PC-9 (cell line): ENCODE results near the gene CHSY1. TPM values are rescaled to one million over a fixed set of nuclear protein-coding genes. Genes with fewer than 3 reads are reported as not detected.

Source experiments
- BruUV-seq: library from RNA; stranded (reverse); fragments of 400-500 nt; replicated peaks from 2 replicates; lab custom pipeline; 2021; lab: Mats Ljungman, UMichigan
- CTCF ChIA-PET: fragments of 300-600 bp; sonication (Branson Sonifier 250); formaldehyde crosslinking; loops from one replicate; lab custom pipeline; 2022; ENCODE audit warnings: antibody characterized with exemption; lab: Charles Lee
- POLR2A ChIA-PET: fragments of 300-600 bp; sonication (Branson Sonifier 250); formaldehyde crosslinking; loops from one replicate; lab custom pipeline; 2022; ENCODE audit warnings: antibody characterized with exemption; ENCODE audit not compliant: unreplicated experiment; lab: Charles Lee
- DNase-seq, 2 experiments: peaks; one replicate each; pipeline versions ENCODE4 v3.0.0 to v3.0.0-alpha.2; 2015 to 2022; ENCODE audit warnings: mixed read lengths in 1 of 2
- H2AFZ ChIP-seq: fragments of 200-600 bp; sonication (generic); 2 replicates; pipeline ENCODE4 v1.8.1; 2017; ENCODE audit warnings: antibody characterized with exemption
- H3F3A ChIP-seq: fragments of 200-600 bp; sonication (generic); 2 replicates; pipeline ENCODE4 v1.8.1; 2017; ENCODE audit warnings: antibody characterized with exemption, mild to moderate bottlenecking, low read depth; ENCODE audit not compliant: insufficient read depth
- H3K27ac ChIP-seq: fragments of 200-600 bp; sonication (generic); 2 replicates; pipeline ENCODE4 v1.6.1; 2016; ENCODE audit warnings: mixed run types
- H3K27me3 ChIP-seq: fragments of 200-600 bp; sonication (generic); 2 replicates; pipeline ENCODE4 v1.6.1; 2016; ENCODE audit warnings: low read depth, mixed run types; ENCODE audit not compliant: insufficient read depth
- H3K36me3 ChIP-seq: fragments of 200-600 bp; sonication (generic); 2 replicates; pipeline ENCODE4 v1.6.1; 2016; ENCODE audit warnings: low read depth, mixed run types
- H3K4me1 ChIP-seq: fragments of 200-600 bp; sonication (generic); replicated peaks from 2 replicates; pipeline ENCODE4 v1.6.1; 2016; ENCODE audit warnings: mixed run types; ENCODE audit not compliant: insufficient read depth
- H3K4me2 ChIP-seq: fragments of 200-600 bp; sonication (generic); 2 replicates; pipeline ENCODE4 v1.6.1; 2017; ENCODE audit warnings: mixed run types
- H3K4me3 ChIP-seq: fragments of 200-600 bp; sonication (generic); 2 replicates; pipeline ENCODE4 v1.6.1; 2016; ENCODE audit warnings: mixed run types
- H3K79me2 ChIP-seq: fragments of 200-600 bp; sonication (generic); 2 replicates; pipeline ENCODE4 v1.6.1; 2017; ENCODE audit warnings: low read depth, mixed run types
- H3K9me2 ChIP-seq: fragments of 200-600 bp; sonication (generic); 2 replicates; pipeline ENCODE4 v1.8.1; 2017; ENCODE audit warnings: mild to moderate bottlenecking; ENCODE audit not compliant: insufficient read depth
- H3K9me3 ChIP-seq: fragments of 200-600 bp; sonication (generic); 2 replicates; pipeline ENCODE4 v1.8.1; 2016; ENCODE audit warnings: low read depth; ENCODE audit not compliant: insufficient read depth
- H4K20me1 ChIP-seq: fragments of 200-600 bp; sonication (generic); 2 replicates; pipeline ENCODE4 v1.8.1; 2017; ENCODE audit not compliant: insufficient read depth
- CTCF ChIP-seq: fragments of 200-600 bp; sonication (generic); conservative IDR thresholded peaks from 2 replicates; pipeline ENCODE4 v1.6.1; 2017; ENCODE audit warnings: mixed run types, antibody characterized with exemption, mild to moderate bottlenecking, moderate library complexity
- EZH2 ChIP-seq: fragments of 200-600 bp; sonication (generic); IDR thresholded peaks from 2 replicates; pipeline ENCODE4 v1.8.0; 2017; ENCODE audit warnings: antibody characterized with exemption, low read depth
- intact Hi-C: fragments of 100-400 bp; cut with micrococcal nuclease; formaldehyde crosslinking; loops from one replicate; pipeline ENCODE4 v1.10.0; 2022; ENCODE audit not compliant: unreplicated experiment
- total RNA-seq: library from RNA; stranded (reverse); gene quantifications from 2 replicates; pipeline ENCODE4 v1.2.3, GENCODE V29; 2021

The CHSY1 gene
- total RNA-seq, 1 experiment from 2014 or later: 10.7 TPM

DNA sequence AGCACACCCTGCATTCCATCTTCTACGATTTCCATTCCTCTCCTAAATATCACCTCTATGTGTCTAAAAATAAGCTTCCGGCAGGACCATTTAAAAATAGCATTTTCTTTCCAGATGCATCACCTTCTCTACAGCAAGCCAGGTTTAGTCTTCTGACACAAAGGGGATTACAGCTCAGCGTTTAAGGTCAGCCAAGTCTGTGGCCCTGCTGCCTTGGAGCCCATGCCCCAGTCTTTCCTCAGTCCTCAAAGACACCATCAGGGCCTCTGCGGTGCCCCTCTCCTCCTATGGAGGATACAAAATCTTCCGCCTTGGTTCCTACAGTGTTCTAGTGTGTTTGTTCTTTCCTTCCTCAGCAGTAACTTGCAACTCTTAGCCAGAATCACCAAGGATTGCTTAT is 21.7 kb upstream of the CHSY1 start:
- DNase-seq: no peak
- no peak overlapping the region for H2AFZ ChIP-seq
- BruUV-seq: no TSS peak
- peaks cover 18% of the 10 kb centered on the region for H3K4me1 ChIP-seq
- no peak for TF ChIP-seq EZH2
- no peak for TF ChIP-seq CTCF
- no peaks in the 10 kb centered on the region for H3K27me3 ChIP-seq
- peaks cover 24% of the 10 kb centered on the region for H3K79me2 ChIP-seq
- H3K9me2 ChIP-seq: no peaks in the 10 kb centered on the region
- POLR2A ChIA-PET: interaction anchor here (0.5 kb wide), 1 partner anchor 8 kb away, joined by 3 read pairs; no protein-coding TSS in a partner anchor
- H3K4me2 ChIP-seq: no peak overlapping the region
- peaks cover 14% of the 10 kb centered on the region for H4K20me1 ChIP-seq
- CTCF ChIA-PET: no interaction called here
- peaks cover 22% of the 10 kb centered on the region; the same call in 1 of the 2 replicates for H3F3A ChIP-seq
- H3K4me3 ChIP-seq: no peak overlapping the region
- intact Hi-C loops: no loop called here
- H3K36me3 ChIP-seq: peaks cover 29% of the 10 kb centered on the region
- H3K9me3 ChIP-seq: no peaks in the 10 kb centered on the region
- H3K27ac ChIP-seq: no peak overlapping the region

GRCh38 chr15:101272584-101272983 is 20.7 kb upstream of the CHSY1 start:
- Histone ChIP-seq H3K79me2 (peaks cover 24% of the 10 kb centered on the region), H2AFZ (no peak overlapping the region), H3K36me3 (peaks cover 29% of the 10 kb centered on the region), H3K27me3 (no peaks in the 10 kb centered on the region), H3K9me3 (no peaks in the 10 kb centered on the region), H3K4me2 (no peak overlapping the region), H3K4me3 (no peak overlapping the region), H4K20me1 (peaks cover 14% of the 10 kb centered on the region), H3K27ac (no peak overlapping the region), H3K9me2 (no peaks in the 10 kb centered on the region), H3K4me1 (peaks cover 12% of the 10 kb centered on the region; the same call in 1 of the 2 replicates), H3F3A (peaks cover 12% of the 10 kb centered on the region; the same call in 1 of the 2 replicates)
- intact Hi-C loops: no loop called here
- no peak for DNase-seq
- TF ChIP-seq CTCF (no peak), EZH2 (no peak)
- BruUV-seq: no TSS peak
- ChIA-PET POLR2A (no interaction called here), CTCF (no interaction called here)

GRCh38 chr15:101269479-101270223 is 17.8 kb upstream of the CHSY1 start:
- no peak overlapping the region for H3K4me2 ChIP-seq
- no peaks in the 10 kb centered on the region for H3K4me1 ChIP-seq
- ChIA-PET CTCF (no interaction called here), POLR2A (no interaction called here)
- peaks cover 23% of the 10 kb centered on the region for H3K36me3 ChIP-seq
- H3K9me3 ChIP-seq: no peaks in the 10 kb centered on the region
- no peak overlapping the region for H3K4me3 ChIP-seq
- H3K79me2 ChIP-seq: no peaks in the 10 kb centered on the region
- no peaks in the 10 kb centered on the region for H3K9me2 ChIP-seq
- intact Hi-C loops: no loop called here
- peaks cover 4% of the 10 kb centered on the region; the same call in 1 of the 2 replicates for H4K20me1 ChIP-seq
- no peak overlapping the region for H3K27ac ChIP-seq
- H2AFZ ChIP-seq: no peak overlapping the region
- H3F3A ChIP-seq: peaks cover 4% of the 10 kb centered on the region; the same call in 1 of the 2 replicates
- no peak for DNase-seq
- BruUV-seq: no TSS peak
- no peak for TF ChIP-seq EZH2
- 0 out of 2 replicates have a peak, but pooled peaks have one; percentile 35 for TF ChIP-seq CTCF
- no peaks in the 10 kb centered on the region for H3K27me3 ChIP-seq
